Fibroblast of lung (primary cell): Measurements from ENCODE around the gene RASA2. TPM values are rescaled to one million over a fixed set of nuclear protein-coding genes. Genes with fewer than 3 reads are reported as not detected.

Experiments
- DNase-seq, 2 donors: peaks; one replicate each; pipeline versions ENCODE4 v3.0.0 to v3.0.0-alpha.2; 2010; ENCODE audit warnings: low read depth in 2 of 2
- H2AFZ ChIP-seq: 2 replicates; pipeline ENCODE4 v1.5.1; 2012; ENCODE audit warnings: low read length, control low read depth, inconsistent platforms
- H3K27ac ChIP-seq: 2 replicates; pipeline ENCODE4 v1.5.1; 2011; ENCODE audit warnings: low read length, control low read depth; ENCODE audit not compliant: insufficient read depth
- H3K27me3 ChIP-seq: 2 replicates; pipeline ENCODE4 v1.5.1; 2011; ENCODE audit warnings: mild to moderate bottlenecking, low read length; ENCODE audit not compliant: control insufficient read depth, insufficient read depth
- H3K36me3 ChIP-seq: 2 replicates; pipeline ENCODE4 v1.5.1; 2011; ENCODE audit warnings: low read length; ENCODE audit not compliant: control insufficient read depth, insufficient read depth
- H3K4me1 ChIP-seq: 2 replicates; pipeline ENCODE4 v1.5.1; 2011; ENCODE audit warnings: low read length; ENCODE audit not compliant: control insufficient read depth, insufficient read depth; ENCODE audit errors: extremely low read depth
- H3K4me2 ChIP-seq: 2 replicates; pipeline ENCODE4 v1.5.1; 2011; ENCODE audit warnings: low read length, control low read depth; ENCODE audit not compliant: insufficient read depth; ENCODE audit errors: extremely low read depth
- H3K4me3 ChIP-seq, 4 experiments: fragments of 200-600 bp in 1 of 4; sonication (generic) in 1 of 4; replicated peaks in 1 of 4; 2 replicates each; pipeline ENCODE4 v1.5.1; 2011 to 2016; ENCODE audit warnings: low read length in 4 of 4, low read depth in 3 of 4, mild to moderate bottlenecking in 3 of 4, control low read depth in 2 of 4, inconsistent platforms in 1 of 4, mixed read lengths in 1 of 4; ENCODE audit not compliant: insufficient read depth in 1 of 4; ENCODE audit errors: control extremely low read depth in 1 of 4
- H3K79me2 ChIP-seq: 2 replicates; pipeline ENCODE4 v1.5.1; 2012; ENCODE audit warnings: mild to moderate bottlenecking, low read length, inconsistent platforms; ENCODE audit not compliant: control insufficient read depth, insufficient read depth
- H3K9ac ChIP-seq: 2 replicates; pipeline ENCODE4 v1.5.1; 2011; ENCODE audit warnings: mild to moderate bottlenecking, low read length, control low read depth; ENCODE audit not compliant: insufficient read depth
- H3K9me3 ChIP-seq: 2 replicates; pipeline ENCODE4 v1.5.1; 2012; ENCODE audit warnings: low read depth, low read length; ENCODE audit not compliant: control insufficient read depth, insufficient read depth
- H4K20me1 ChIP-seq: 2 replicates; pipeline ENCODE4 v1.5.1; 2011; ENCODE audit warnings: low read length; ENCODE audit not compliant: control insufficient read depth, insufficient read depth; ENCODE audit errors: extremely low read depth
- CTCF ChIP-seq, 2 donors: IDR thresholded peaks in 1 of 2; conservative IDR thresholded peaks in 1 of 2; 1 replicate in 1 of 2; 2 replicates in 1 of 2; pipeline ENCODE4 v1.5.1; 2011 to 2012; ENCODE audit warnings: low read length in 2 of 2, control low read depth in 1 of 2, inconsistent platforms in 1 of 2, low read depth in 1 of 2, mild to moderate bottlenecking in 1 of 2
- EZH2 ChIP-seq: IDR thresholded peaks from 2 replicates; pipeline ENCODE4 v1.5.1; 2012; ENCODE audit warnings: low read length, control low read depth, mild to moderate bottlenecking; ENCODE audit errors: missing control alignments
- polyA plus RNA-seq, 2 donors: library from polyadenylated mRNA; depleted of rRNA in 1 of 2; stranded (reverse) in 1 of 2; unstranded in 1 of 2; fragments of >200 nt; gene quantifications; 2 replicates each; pipeline ENCODE4 v1.2.1, GENCODE V29; 2011 to 2012; ENCODE audit warnings: missing spikeins in 1 of 2
- total RNA-seq: library from RNA; depleted of rRNA; stranded (reverse); fragments of >200 nt; gene quantifications from 2 replicates; pipeline ENCODE4 v1.2.1, GENCODE V29; 2014

The RASA2 gene
- total and polyA plus RNA-seq, 2 donors (not counting 1 experiment from before 2014, with no cell fraction given) = 10.0 to 11.4 TPM

GRCh38 chr3:141561426-141562034 lies 74.7 kb downstream of the RASA2 start:
- no peaks in the 10 kb centered on the region for H4K20me1 ChIP-seq
- no peaks in the 10 kb centered on the region for H3K27me3 ChIP-seq
- H2AFZ ChIP-seq = no peak overlapping the region
- no peaks in the 10 kb centered on the region for H3K79me2 ChIP-seq
- TF ChIP-seq EZH2 (no peak), CTCF (conservative IDR thresholded peaks at IDR 0.05 in 1 of 2, IDR thresholded peaks at IDR 0.05 in 1 of 2; ENCODE audit: low read depth in 1 of 2, low read length in 2 of 2) (peak; percentile 93 to 97)
- H3K4me2 ChIP-seq = no peak overlapping the region
- no peaks in the 10 kb centered on the region for H3K9me3 ChIP-seq
- H3K4me3 ChIP-seq = no peak overlapping the region
- H3K36me3 ChIP-seq = no peaks in the 10 kb centered on the region
- no peak overlapping the region for H3K27ac ChIP-seq
- peak; percentile 54 to 86 for DNase-seq
- no peaks in the 10 kb centered on the region for H3K4me1 ChIP-seq
- H3K9ac ChIP-seq = no peak overlapping the region

DNA sequence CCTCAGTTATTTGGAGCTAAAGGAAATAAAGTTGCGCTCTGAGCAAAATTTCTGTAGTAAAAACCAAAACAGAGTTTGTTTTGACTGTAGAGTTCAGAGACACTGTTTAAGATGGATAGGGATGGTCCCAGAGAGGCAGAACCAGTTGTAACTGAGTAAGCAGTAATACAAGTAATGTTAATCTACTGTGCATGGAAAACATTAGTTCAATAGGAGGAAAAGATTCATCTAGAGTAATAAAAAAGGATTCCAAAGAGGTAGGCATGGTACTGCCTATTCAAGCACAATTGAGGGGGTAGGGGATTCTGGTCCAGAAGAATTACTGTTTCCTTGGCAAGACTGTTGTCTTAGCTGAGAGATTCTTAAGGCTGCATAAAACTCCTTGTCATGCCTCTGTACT lies 77.4 kb downstream of the RASA2 start:
- no peak overlapping the region for H3K4me2 ChIP-seq
- no peaks in the 10 kb centered on the region for H3K27me3 ChIP-seq
- H2AFZ ChIP-seq = no peak overlapping the region
- no peaks in the 10 kb centered on the region for H3K9me3 ChIP-seq
- no peaks in the 10 kb centered on the region for H3K4me1 ChIP-seq
- H3K36me3 ChIP-seq = no peaks in the 10 kb centered on the region
- H3K79me2 ChIP-seq = no peaks in the 10 kb centered on the region
- DNase-seq = no peak
- TF ChIP-seq EZH2 (no peak), CTCF (conservative IDR thresholded peaks at IDR 0.05 in 1 of 2, IDR thresholded peaks at IDR 0.05 in 1 of 2; ENCODE audit: low read depth in 1 of 2, low read length in 2 of 2) (no peak)
- H3K9ac ChIP-seq = no peak overlapping the region
- H4K20me1 ChIP-seq = no peaks in the 10 kb centered on the region
- no peak overlapping the region for H3K4me3 ChIP-seq
- no peak overlapping the region for H3K27ac ChIP-seq

- TF ChIP-seq CTCF (conservative IDR thresholded peaks at IDR 0.05 in 1 of 2, IDR thresholded peaks at IDR 0.05 in 1 of 2; ENCODE audit: low read depth in 1 of 2, low read length in 2 of 2) = no peak
- TF ChIP-seq EZH2 = no peak
- Histone ChIP-seq H3K9ac (no peak overlapping the region), H2AFZ (no peak overlapping the region), H3K27me3 (no peaks in the 10 kb centered on the region), H3K27ac (no peak overlapping the region), H3K36me3 (peaks cover 4% of the 10 kb centered on the region), H4K20me1 (no peaks in the 10 kb centered on the region), H3K79me2 (no peaks in the 10 kb centered on the region), H3K4me1 (no peaks in the 10 kb centered on the region), H3K4me3 (no peak overlapping the region), H3K4me2 (no peak overlapping the region), H3K9me3 (no peaks in the 10 kb centered on the region)
- no peak for DNase-seq
Observed at GRCh38 chr3:141570068-141570467, 83.2 kb downstream of the RASA2 start.
